GM19043 (cell line): ENCODE measurements around the gene SNUPN.
A peak's percentile ranks its signal among the peaks of the same experiment; 100 is the strongest.
"Not testable (repeated sequence)": the region's sequence is repeated elsewhere in the genome, so short reads cannot be mapped to it uniquely, and the experiment has no call there.

Source experiments
- ATAC-seq: cut with Tn5 transposase; IDR thresholded peaks from one replicate; pipeline ENCODE4 v1.9.1; 2021; ENCODE audit warnings: low read depth; ENCODE audit not compliant: unreplicated experiment

Gene SNUPN

DNA sequence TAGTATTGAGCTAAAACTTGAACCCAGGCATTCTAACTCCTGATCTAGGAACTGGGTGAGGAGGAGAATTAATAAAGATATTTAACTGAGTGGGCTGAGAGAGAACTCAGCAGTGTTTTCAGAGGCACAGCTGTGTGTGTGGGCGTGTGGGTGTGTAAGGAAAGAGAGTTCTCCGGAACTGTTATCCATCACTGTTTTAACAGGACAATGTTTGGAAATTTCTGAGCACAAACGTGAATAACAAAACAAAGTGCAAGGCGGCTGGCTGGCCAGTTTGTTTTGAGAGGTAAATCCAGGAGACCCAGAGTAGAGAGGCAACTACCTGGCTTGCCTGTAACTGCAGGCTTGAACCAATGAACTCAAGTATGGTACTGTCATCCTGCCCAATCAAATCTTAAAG is 41.4 kb downstream of the SNUPN start:
- no peak for ATAC-seq

DNA sequence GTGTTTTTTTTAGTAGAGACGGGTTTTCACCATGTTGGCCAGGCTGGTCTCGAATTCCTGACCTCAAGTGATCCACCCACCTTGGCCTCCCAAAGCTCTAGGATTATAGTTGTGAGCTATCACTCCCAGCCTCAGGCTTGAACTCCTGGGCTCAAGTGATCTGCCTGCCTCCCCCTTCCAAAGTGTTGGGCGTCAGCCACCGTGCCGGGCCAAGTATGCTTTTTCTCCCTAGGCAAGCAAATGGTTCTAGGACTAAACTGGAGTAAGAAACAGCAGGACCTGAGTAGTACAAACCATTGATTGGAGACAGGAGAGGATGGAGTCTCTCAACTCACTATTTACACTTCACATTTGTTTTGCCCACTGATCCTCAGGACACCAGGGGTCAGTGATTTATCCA is 41.8 kb downstream of the SNUPN start:
- ATAC-seq: no peak

DNA sequence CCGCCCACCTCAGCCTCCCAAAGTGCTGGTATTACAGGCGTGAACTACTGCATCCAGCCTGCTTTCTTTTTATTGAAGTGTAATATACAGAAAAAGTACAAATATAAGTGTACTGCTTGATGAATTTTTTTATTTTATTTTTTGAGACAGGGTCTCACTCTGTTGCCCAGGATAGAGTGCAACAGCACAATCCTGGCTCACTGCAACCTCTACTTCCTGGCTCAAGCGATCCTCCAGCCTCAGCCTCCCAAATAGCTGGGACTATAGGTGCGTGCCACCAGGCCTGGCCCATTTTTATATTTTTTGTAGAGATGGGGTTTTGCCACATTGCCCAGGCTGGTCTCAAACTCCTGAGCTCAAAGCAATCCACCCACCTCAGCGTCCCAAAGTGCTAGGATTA is 42.6 kb downstream of the SNUPN start:
- not testable (repeated sequence) for ATAC-seq

DNA sequence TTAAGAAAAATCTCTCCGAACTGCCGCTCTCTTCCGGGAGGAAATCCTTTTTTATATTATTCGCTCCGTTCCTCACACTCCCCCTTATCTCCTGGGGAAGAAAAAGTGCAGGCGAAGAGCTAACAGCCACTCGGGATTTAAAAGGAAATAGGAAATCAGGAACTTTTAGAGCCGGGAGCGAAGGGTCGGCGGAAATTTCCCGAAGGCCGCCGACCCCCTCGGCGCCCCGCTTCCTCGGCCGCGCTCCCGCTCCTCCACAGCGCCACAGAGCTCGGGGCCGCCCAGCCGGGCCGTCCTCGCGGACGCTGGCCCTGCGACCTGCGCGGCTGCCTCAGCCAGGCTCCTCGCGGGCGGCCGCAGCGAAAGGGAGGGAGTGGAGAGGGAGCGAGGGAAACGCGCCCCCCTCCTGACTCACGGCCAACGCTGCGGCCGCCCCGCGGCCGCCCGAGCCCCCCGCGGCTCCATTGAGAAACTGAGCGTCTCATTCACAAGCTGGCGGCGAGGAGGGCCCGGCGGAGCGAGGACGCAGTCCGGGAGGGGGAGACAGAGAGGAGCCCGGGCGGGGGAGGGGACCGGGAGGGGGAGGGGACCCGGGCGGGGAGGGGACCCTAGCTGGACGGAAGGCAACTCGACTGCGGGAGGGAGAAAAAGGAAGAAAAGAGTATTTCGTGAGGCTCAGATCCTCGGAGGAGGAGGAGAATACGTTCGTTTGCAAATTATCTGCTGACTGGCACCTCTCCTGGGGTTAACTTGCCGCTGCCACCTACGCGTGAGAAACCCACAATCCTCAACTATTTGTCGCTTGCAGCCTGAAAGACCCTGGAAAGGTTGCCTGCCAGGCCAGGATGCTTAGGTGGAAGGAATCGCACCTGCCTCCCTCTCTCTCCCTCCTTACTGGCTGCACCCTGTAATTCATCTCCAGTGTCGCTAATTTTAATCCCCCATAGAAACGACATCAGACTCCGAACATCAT is 46.3 kb downstream of the SNUPN start, which contains the start of gene PTPN9:
Gene PTPN9 (minus strand): TSS at position 368 of the 973 bp plus-strand sequence. CDS start 539 bp downstream, outside the sequence.
- peak; percentile 51 for ATAC-seq

DNA sequence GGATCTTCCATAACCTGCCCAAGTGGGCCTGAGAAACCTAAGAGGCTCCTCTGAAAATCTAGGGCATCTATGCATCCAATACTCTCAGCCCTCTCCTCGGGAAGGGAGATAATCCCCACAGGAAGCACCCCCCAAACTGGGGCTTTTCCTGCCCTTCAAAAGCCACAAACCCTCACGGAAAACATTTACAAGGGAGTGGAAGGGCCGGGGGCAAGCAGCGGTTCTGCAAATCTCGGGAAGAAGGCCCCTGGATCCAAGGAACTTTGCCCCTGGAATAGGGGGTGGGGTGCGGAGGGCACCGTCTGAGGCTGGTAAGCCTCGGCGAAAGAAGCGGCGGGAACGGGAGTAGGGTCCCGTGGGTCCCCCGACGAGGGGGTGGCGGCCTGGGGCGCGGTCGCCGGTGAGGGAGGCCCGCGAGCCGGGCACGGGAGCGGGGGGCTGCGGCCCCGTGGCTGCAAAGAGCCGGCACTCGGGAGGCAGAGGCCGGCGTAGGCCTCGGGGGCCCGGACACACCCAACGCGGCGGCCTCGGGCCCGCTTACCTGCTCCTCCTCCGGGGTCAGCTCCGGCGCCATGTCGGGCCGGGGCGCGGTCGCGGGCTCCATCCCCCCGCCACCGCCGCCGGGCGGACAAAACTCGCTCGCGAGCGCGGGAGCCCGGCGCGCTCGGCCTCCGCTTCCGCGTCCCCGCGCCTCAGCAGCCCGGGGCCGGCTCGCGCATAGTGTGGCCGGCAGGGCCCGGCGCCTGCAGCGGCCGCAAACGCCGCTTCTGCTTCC is 47.2 kb downstream of the SNUPN start:
- no peak for ATAC-seq

DNA sequence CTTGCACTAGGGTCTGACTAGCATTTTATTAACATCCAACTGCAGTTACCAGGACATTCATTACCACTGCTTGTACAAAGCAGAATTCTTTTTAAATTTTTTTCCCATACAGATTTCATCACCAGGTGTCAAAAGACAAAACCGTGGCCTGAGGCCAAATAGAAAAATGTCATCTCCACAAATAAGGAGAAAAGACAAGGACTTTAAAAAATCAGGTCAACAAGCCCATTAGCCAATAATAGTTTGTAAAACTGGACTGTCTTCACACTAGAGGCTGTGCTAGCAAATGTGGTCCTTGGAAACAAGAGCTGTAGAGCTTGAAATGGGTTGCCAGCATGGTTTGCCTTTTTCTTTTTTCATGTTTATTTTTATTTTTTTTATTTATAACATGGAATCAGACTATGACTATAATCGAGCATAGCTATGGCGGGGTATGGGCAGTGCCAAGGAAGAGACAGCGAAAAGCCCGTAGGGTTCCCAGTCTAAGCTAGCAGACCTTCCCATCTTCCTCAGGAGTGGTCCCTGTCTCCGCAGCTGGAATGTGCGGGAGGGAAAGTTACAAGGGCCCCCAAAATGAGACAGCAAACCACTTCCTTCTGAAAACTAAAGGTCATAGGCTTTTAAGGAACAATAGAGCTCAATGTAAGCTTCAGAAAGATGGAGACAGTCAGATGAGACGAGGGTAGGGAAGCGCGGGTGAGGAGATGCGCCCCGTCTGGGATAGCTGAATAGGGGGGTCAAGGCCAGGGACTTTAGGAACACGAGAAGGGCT is 47.9 kb downstream of the SNUPN start:
- no peak for ATAC-seq

DNA sequence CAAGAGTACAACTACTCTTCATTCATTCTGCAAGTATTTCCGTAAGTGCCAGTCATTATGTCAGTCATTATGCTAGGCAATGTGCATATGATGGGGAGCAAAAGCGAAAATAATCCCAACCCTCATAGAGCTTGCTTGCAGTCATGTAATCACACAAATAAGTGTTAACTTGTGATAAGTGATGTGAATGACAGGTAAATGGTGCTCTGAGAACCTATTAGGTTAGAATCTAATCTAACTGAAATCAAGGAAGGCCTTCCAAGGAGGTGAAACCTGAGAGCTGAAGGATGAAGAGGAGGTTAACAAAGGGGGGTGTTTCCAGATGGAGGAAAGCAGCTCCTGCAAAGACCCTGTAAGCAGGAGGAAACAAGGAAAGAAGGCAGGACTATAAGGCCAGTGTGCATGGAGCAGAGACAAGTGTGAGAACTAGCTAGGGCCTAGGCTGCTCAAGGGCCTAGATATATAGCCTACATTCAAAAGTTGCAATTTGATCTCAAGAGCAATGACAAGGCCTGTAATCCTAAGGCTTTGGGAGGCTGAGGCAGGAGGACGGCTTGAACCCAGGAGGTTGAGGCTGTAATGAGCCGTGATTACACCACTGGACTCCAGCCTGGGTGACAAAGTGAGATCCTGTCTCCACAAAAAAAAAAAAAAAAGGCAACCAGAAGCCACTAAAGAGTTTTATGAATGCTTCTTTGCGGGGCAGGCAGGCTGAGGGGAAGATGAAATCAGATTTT is 51.7 kb downstream of the SNUPN start:
- ATAC-seq: no peak

DNA sequence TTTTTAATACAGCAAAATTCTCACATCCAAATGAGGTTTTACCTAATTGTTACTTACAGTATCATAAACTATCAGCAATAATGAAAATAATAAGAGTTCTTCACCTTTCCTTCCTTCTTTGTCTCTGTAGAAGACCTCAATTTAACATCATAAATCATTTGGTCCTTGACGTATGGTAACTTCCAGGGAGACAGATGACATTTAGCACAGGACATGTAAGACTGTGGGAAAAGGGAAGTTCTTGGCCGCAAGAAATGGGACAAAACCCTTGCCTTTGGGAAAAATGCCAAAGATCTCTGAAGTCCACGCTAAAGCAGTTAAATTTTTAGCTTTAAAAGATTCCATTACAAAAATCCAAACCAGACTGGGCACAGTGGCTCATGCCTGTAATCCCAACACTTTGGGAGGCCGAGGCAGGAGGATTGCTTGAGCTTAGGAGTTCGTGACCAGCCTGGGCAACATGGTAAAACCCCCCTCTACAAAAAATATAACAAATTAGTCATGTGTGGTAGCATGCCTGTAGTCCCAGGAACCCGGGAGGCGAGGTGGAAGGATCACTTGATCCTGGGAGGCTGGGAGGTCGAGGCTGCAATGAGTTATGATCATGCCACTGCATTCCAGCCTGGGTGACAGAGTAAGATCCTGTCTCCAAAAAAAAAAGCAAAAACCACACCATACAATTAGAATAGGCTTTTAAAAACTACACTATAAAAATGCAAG is 55.2 kb downstream of the SNUPN start:
- no peak for ATAC-seq

DNA sequence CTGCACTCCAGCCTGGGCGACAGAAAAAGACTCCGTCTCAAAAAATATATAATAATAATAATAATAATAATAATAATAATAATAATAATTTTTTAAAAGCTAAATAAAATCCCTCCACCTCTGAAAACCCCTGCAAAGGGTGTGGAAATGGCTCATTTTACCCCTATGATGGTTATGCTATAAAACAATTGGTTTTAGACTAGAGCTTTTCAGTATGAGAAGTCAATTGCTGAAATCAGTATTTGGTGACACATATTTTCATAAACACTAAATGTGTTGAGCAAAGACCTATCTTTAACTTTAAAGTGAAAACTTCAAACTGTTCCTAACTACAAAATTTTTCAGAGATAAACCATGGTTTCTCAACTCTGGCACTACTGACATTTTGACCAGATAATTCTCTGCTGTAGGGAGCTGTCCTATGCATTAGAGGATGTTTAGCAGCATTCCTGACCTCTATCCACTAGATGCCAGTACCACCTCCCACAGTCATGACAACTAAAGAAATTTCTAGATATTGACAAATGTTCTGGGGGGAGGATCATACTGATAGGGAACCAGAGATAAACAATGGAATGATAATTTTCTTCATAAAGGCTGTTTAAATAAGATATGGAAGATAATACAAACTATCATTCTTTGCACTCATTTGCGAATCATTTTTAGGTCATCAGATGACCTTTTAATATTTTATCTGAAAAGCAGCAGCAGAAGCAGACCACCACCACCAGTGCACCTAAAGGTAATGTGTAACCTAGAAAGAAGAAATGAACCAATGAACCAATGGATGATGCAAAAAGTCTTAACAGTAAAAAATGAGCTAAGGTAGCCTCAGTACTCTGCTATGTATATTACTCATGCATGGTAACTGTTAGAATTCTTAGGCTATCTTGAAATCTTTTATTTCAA is 60.2 kb downstream of the SNUPN start:
- no peak for ATAC-seq

DNA sequence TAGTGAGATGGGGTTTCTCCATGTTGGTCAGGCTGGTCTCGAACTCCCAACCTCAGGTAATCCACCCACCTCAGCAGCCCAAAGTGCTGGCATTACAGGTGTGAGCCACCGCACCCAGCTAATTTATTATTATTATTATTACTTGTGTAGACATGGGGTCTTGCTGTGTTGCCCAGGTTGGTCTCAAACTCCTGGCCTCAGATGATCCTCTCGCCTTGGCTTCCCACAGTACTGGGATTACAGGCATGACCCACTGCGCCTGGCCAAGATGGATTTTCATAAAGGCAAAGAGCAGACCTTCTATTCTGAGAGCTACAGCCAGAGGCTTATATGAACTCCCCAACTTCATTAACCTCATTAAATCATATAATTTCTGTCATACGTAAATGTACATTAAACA is 63.6 kb downstream of the SNUPN start:
- no peak for ATAC-seq

DNA sequence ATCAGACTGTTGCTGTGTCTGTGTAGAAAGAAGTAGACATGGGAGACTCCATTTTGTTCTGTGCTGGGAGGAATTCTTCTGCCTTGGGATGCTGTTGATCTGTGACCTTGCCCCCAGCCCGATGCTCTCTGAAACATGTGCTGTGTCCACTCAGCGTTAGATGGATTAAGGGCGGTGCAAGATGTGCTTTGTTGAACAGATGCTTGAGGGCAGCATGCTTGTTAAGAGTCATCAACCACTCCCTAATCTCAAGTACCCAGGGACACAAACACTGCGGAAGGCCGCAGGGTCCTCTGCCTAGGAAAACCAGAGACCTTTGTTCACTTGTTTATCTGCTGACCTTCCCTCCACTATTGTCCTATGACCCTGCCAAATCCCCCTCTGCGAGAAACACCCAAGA is 66.2 kb downstream of the SNUPN start:
- not testable (repeated sequence) for ATAC-seq

DNA sequence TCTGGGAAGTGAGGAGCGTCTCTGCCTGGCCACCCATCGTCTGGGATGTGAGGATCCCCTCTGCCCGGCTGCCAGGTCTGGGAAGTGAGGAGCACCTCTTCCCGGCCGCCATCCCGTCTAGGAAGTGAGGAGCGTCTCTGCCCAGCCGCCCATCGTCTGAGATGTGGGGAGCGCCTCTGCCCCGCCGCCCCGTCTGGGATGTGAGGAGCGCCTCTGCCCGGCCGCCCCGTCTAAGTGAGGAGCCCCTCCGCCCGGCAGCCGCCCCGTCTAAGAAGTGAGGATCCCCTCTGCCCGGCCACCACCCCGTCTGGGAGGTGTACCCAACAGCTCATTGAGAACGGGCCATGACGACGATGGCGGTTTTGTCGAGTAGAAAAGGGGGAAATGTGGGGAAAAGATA is 66.6 kb downstream of the SNUPN start:
- not testable (repeated sequence) for ATAC-seq

DNA sequence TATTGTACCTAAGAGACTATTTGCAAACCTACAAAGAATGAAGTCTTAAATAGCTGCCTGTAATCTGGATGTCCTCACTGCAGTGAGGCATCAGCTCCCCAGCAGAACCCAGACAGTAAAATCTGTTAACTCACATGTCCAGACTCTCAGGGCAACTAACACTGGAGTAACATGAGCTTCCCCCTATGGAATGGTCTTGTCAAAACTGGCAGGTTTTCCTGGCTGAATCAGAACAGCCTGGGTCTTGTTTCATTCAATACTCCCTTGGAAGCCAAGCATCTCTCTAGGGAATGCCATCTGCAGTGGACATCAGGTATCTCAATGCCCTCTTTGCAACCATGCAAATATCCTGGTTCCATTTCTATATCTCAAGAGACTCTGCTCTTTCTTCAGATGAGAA is 70.8 kb downstream of the SNUPN start:
- no peak for ATAC-seq

DNA sequence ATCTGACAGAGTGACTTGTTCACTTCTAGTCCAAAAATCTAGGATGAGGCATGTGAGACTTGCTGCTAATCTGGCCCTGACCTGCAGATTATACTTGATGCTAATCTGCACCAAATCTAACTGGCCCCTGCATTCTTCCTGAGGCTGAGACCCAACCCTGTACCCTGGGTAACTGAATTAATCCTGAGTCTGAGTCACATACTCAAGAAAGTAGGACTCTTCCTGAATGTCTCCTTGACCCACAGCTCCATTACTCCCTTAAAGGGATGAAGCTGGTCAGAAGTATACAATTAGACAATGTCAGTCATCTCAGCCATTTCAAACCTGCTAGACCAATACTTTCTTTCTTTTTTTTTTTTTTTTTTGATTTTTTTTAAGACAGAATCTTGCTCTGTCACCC is 71.9 kb downstream of the SNUPN start:
- ATAC-seq: no peak

DNA sequence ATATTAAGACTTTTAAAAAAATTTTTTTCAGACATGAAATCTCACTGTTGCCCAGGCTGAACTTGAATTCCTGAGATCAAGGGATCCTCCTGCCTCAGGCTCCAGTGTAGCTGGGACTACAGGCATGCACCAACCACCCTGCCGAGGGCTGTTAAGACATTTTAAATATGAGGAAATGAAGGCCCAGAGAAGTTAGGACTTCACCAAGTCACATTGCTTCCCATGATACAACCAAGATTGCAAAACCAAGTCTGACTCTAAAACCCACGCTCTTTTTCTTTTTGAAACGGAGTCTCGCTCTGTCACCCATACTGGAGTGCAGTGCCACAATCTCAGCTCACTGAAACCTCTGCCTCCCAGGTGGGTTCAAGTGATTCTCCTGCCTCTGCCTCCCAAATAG is 74.4 kb downstream of the SNUPN start:
- ATAC-seq: no peak
